AML-193 (cell line): ENCODE data around the gene MORN1.

Source experiments
- DNase-seq, 2 experiments: peaks; one replicate each; lab custom pipeline; 2025; lab: John Stamatoyannopoulos, UW

The MORN1 gene

DNA sequence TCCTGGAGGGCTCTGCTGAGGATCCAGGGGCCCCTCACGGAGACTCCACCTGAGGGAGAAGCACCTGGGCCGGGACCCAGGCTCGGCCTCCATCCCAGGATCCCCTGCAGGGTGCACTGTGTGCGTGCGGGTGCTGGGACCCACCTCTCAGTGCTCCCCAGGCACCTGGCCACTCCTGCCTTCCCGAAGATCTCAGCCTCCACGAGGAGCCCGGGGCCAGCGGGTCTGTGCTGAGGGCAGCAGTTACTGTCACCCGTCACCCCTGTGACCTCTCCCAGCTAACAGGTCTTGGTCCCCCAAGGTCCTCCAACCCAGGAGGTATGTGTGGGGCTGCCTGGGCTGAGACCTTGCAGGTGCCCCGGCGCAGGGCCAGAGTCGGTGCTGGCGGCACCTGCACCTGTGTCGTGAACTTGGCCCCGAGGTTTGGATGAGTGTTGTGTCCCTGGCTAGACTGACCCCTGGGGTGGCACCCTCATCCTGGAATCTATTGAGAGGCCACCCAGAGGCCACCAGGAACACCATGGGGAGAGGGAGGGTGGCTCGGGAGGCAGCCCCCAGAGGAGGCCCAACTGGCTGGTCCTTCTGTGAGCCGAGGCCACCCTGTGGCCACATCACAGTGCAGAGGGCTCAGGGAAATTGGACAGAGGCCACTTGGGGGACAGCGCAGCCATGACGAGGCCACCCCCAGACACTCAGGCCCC, 17.7 kb downstream of the MORN1 start:
- no peak for DNase-seq

DNA sequence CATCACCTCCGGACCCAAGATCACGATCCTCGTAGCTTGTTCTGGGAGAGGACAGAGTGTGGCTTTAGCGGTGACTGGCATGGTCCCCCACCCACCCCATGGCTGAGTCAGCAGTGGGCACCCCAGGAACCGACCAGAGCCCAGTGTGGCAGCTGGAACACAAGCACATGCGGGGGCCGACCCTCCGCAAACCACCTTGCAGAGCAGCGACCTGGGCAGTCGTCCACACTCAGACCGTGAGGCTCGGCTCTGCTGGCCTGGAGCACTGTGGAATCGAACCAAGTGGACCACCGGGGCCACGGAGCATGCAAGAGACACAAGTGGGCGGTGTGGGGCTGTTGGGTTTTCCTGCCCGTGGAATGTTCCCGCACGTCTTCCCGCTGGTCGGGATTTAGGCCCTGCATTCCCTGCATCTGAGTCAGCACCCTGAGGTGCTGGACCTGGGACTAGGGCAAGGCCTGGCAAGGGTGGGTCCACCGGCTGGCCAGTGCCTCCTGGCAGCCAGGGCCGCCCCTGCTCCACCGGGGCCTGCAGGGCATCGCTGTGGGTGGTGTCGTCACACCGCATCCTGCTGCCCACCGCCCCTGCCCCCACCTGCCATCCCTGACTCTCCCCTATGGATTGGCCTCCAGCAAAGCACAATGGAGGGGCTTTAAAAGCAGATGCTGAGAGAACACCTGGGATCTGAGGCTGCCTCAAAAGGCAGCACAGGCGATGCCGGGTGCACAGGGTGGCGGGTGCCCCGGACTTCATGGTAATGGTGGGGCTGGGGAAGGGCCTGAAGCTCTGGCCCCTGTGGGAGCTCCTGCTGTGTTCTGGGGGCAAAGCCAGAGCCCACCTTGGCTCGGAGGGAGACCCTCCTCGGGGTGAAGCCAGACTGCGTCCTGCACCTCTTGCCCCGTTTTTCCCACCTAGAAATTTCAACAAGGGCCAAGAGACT, 18.5 kb downstream of the MORN1 start:
- DNase-seq: no peak

DNA sequence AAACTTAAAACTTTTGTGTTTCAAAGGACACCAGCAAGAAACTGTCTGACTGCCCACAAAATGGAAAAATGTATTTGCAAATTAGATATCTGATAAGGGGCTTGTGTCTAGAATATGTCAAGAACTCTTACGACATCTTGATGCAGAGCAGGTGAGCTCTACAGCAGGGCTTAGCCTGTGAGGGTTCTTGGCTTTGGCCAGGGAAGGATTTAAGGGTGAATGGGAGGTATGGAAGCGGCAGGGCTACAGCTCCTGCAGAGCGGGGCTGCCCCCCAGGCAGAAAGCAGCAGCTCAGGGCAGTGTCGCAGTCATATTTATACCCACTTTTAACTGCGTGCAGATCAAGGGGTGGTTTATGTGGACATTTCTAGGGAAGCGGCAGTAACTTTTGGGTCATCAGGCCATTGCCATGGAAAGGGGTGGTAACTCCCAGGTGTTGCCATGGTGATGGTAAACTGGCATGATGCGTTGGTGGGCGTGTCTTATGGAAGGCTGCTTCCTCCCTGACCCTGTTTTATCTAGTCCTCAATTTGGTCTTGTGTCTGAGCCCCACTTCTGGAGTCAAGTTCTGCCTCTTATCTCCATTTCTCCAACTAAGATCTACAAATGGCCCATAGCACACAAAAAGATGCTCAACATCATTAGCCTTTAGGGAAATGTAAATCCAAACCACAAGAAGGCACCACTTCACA, 23.2 kb downstream of the MORN1 start:
- no peak for DNase-seq

DNA sequence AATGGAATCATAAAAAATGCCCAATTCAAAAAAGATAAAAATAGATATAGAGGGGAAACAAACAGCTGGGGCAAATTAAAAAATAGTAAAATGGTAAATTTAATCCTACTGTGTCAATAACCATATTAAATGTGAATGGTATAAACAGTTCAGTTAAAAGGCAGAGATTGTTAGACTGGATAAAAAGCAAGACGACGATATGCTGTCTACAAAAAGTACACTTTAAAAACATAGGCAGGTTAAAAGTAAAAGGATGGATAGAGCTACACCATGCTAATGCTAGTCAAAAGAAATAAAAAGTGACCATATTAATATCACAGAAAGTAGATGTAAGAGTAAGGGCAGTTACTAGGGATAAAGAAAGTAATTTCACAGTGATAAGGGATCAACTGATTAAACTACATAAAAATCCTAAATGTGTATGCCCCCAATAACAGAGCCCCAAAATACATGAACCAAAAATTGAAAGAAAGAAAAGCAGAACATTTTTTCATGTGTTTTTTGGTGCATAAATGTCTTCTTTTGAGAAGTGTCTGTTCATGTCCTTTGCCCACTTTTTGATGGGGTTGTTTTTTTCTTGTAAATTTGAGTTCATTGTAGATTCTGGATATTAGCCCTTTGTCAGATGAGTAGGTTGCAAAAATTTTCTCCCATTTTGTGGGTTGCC, 27.4 kb downstream of the MORN1 start:
- DNase-seq: no peak

DNA sequence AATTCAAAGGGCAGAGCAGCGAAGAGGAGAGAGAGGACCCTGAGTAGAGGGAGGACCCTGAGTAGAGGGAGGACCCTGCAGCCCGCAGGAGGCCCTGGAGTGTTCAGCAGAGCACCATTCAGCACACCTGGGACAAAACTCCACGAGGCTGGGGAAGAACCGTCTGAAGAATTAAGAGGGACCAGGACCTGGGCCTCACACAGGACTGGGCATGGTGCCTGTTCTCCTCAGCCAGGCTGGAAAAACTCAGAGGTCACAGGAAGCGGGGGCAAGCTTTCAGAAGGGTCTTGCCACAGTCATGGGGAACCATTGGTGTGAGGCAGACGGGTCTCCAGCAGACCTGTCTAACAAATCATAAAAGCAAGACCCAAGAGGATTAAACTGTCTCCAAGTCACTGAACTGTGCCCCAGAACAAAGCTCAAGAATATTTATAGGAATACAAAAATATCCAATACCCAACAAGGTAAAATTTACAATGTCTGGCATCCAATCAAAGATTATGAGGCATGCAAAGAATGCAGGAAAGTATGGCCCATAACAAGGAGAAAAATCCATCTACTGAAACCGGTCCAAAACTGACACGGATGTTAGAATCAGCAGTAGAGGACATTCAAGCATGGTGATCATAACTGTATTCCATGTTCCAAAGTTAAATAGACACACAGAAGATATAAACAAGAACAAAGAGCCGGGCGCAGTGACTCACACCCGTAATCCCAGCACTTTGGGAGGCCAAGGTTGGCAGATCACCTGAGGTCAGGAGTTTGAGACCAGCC, 30.6 kb downstream of the MORN1 start:
- no peak for DNase-seq

DNA sequence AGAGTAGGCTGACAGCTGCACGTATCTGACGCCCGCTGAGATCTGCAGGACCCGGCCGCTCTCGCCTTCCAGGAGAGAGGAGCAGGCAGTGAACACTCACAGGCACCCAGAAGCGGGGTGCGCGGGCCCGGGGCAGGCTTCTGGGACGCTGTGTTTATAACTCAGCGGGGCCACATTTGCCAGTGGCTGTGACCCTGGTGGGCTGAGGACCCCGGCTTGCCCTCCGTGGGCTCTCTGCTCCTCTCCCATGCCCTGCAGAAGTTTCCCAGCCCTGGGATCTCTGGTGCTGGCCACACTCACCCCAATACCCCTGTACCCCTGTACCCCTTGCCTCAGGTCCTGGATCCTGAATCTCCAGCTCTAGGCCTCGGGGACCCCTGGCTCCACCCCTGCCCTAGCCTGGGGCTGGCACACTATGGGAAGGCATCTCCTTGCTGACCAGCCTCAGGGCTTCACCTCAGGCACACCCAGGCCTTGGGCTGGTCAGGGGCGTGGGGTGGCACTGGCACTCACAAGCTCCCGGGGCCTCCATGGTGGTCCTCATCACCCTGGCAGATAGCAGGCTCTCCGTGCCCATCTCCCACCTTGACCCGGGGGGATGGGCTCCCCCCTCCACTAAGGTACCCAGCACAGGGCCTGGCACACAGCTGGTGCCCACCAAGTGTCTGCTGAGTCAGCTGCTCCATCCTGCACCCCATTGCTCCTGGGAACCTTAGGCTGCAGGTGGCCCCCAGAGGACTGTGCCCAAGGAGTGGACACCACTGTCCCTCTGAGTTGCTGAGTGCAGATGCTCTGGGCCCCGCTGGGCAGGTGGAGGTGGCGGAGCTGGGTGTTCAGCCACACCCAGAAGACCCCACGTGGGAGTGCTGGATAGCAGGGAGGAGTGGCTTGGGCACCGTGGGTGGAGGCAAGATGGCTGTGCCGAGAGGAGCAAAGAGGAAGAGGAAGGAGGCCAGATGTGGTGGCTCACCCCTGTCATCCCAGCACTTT, 32.4 kb downstream of the MORN1 start:
- no peak for DNase-seq

DNA sequence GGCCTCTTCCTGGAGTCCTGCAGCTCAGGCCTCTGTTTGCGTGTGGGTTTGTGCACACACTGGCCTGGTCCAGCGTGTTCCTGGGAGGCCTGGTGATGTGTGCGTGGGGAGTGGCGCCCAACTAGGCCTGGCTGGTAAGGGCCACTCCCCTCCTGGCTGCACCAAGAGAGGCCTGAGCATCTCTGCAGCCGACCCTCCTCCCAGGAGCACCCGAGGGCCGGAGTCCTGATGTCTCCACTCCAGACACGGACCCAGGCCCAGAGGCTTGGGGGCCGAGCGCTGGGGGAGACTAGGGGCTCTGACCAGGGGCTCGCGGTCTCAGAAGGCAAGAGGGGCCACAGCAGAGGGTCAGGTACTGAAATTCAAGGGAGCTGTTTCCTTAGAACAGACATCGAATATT, 33.3 kb downstream of the MORN1 start:
- no peak for DNase-seq

DNA sequence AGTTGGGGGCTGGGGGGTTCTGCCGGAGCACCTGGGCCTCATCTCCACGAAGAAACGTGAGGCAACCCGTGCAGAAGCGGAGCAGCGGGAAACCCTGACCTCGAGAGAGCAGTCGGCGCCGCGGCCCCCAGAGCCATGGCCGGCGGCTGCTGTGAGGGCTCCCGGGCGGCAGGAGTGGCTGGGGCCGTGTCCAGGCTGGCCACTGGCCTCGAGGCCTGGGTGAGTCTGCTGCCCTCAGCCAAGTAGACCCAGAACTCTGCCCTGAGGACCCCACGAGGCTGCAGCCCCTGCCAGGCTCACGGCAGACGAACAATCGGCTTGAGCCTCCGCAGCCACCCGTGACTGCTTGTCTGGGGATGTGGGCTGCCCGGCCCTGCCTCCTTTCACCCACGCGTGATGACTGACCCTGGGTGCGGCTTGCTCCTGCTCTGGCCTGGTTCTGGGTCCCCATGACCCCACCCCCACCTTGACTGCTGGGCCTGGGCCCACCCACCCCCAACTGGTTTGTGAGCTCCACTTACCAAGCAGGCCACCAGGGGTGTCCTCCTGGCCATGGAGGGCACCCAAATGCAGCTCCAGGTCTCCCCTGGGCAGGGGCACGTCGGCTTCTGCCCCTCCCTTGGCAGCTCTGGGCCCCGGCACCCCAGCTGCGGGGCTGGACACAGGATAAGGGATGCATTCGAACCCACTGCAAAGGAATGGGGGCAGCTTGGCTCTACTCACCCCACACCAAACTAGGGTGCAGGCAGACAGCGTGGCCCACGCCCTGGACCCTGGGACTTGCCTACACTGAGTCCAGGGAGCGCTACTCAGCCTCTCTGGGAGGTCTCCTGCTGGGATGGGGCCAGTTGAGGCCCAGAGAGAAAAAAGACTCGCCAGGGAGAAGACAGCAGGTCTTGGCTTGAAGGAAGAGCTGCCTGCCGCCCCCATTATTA, 34.2 kb downstream of the MORN1 start:
- no peak for DNase-seq

DNA sequence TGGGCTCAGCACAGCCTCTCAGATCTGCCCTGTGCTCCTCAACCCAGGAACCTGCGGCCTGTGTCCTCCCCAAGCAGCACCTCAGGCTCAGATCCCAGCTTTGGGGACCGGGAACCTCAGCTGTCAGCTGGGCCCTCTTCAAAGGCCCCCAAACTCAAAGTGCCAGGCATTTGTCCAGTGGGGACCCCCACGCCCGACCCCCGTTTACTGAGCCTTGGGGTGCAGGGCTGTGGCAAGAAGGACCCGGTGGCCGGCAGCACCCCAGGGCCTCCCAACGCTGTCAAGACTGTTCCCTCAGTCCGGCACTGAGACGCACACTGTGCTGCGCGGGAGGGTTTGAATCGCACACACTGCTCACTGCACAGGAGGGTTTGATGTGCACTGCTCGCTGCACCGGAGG, 35.0 kb downstream of the MORN1 start:
- no peak for DNase-seq

DNA sequence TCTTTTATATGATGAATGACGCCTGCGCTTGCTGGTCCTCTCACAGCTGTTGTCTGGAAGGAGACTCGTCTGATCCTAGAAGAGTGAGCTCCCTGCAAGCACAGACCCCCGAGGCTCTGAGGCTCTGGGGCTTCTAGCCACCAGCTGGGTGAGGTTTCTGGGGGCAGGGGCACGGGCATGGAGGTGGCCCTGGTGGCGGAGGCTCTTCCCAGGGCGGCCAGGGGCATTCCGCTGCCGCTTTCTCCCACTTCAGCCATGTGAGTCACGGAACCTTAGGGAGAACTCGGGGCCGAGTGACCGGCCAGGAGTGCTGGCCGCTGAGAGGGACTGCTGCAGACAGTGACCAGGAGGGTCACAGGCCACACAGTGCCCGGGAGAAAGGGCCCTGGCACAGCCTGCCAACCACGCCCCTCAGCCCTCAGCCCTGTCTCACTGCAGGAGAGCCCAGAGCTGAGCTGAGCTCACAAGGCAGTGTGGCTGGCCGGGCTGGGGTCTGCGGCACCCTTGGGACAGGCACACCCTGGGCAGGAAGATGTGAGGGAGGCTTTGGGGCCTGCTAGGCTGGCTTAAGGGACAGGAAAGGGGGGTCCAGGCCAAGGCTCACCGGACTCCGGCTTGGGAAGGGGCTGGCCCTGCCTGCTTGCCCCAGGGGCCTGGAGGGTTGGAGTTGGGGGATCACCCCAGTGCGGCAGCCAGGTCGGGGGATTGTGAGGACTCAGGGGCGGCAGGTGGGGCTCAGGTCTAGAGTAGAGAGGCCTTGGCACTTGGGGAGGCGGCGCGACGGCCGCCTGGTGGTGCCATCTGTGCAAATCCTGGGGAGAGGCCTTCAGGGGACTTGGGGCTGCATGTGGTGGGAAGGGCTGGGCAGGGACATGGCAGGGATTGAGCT, 35.7 kb downstream of the MORN1 start:
- DNase-seq: no peak

DNA sequence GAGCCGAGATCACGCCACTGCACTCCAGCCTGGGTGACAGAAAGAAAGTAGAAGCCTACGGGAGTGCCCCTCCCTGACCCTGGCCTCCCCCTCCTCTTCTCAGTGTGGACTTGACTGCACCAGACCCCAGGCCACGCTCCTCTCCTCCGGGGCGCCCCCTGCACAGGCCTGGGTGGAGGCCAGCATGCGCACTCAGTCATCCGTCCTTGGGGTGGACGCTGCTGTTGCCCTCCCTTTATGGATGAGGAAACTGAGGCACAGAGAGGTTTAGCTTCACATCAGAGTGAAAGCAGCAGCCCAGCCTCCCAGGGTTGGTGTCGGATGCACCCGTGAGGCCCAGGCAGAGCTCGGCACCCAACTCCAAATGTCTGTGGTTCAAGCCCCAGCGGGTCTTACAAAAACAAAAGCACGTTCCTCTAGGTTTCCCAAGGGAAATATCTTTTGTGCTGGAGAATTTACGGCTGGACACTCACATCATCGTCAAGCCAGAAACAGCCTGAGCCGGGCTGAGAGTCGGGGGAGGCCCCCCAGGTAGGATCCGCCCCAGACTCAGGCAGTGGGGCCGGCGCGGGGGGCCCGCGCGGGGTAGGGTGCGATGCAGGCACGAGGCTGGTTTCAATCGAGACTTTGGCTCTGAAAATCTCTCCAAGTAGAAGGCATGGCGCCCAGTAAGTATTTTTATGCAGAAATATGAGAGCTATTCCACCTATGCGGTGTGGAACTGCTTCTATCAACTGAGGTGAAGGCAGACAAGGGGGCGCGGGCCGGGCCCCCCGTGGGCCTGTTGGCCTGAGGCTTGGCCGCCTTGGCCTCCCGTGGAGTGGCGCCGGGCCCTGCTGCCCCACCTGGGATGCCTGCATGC, 36.6 kb downstream of the MORN1 start:
- no peak for DNase-seq

DNA sequence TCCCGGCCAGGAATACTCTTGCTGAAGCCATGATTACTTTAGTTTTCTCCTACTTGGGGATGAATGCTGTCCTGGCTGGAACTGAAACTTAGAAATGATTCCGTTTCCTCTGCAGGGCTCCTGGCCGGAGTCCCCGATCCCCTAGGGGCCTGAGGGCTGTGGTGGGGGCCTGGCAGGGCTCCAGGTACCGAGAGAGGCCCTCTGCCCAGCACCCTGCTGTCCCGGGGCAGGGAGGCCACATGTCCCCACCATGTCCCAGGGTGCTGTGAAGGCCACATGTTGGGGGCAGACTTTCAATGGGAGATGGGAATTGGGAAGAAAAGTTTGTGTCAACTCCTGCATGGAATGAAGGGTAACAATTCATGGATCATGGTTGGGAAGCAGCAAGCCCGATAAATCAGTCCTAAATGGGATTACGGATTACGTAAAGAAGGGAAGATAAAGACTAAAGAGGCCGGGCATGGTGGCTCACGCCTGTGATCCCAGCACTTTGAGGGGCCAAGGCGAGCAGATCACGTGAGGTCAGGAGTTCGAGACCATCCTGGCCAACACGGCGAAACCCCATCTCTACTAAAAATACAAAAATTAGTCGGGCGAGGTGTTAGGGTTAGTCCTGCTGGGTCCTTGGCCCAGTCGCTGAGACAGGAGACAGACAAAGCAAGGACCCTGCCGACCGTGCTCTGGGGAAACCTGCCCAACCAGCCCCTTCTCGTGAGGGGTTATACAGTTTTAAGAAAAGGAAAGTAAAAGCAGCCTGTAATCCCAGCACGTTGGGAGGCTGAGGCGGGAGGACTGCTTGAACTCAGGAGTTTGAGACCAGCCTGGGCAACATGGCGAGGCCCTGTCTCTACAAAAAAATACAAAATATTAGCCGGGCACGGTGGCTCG, 37.6 kb downstream of the MORN1 start:
- DNase-seq: no peak

DNA sequence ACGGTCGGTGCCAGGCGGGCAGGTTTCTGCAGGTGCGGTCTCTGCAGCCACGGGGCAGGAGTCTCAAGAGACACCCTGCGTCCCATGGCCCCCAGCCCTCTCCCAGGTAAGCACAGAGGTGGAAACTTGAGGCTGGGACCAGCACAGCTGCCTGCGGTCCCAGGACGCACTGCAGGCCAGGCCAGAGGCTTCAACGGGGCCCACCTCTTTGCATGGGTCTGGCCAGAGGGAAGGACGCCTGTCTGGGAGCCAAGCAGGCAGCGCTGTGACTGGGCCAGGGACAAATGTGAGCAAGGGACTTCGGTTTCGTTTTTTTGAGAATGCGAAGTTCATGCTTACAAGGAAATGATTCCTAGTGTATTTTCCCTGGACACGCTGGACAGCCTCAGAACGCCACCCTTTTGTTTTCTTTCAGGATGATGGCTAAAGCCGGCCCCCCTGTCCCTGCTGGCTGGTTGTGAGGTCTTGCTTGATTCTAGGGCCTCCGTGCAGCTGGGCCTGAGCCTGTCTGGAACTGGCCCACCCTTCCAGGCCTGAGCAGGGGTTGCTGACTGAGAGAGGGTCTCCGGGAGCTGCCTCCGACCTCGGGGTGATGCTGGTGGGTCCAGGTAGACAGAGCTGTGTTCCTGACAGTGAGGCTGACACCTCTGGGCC, 38.3 kb downstream of the MORN1 start:
- DNase-seq: no peak

DNA sequence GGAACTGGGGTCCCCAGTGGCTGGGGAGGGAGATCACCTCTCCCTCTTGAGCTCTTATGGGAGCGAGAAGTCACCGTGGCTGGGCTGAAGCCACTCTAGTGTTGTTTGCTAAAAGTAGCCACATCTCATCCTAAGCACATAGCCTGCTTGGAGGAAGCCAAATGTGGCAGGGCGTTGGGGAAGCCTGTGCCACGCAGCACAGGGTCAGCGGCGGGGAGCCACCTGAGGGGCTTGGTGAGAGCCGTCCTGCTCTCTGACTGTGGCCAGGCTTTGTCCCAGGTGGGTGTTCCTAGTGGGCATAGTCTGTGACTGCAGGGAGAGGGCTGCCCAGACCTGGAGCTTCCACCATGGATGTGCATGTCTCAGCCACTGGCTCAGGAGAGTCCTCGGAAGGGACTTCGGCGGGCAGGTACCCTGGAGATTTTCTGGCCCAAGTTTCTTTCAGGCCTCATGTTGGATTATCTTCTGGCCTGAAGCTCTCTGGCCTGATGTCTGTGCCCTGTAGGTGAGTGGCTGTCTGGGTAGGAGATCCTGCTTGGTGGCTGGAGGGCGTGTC, 38.9 kb downstream of the MORN1 start:
- no peak for DNase-seq

DNA sequence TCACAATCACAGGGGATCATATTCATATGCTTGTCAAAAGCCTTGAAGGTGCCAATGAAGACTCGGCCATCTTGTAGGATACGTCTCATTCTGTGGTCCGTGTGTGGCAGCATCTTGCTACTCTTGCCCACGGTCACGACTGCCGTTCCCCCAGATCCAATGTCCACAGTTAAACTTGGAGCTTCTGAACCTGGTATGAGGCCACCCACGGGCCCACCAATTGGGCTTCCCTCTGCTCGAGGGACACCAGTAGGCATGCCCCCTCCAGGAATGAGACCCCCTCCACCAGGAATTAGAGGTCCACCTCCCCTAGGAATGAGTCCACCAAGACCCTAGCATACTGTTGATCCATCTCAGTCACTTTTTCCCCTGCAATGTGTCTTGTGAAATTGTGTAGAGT, 39.6 kb downstream of the MORN1 start:
- no peak for DNase-seq
